ENCODE data around the gene PADI6.
"Not testable (repeated sequence)": the region's sequence is repeated elsewhere in the genome, so short reads cannot be mapped to it uniquely, and the experiment has no call there.

The PADI6 gene

DNA sequence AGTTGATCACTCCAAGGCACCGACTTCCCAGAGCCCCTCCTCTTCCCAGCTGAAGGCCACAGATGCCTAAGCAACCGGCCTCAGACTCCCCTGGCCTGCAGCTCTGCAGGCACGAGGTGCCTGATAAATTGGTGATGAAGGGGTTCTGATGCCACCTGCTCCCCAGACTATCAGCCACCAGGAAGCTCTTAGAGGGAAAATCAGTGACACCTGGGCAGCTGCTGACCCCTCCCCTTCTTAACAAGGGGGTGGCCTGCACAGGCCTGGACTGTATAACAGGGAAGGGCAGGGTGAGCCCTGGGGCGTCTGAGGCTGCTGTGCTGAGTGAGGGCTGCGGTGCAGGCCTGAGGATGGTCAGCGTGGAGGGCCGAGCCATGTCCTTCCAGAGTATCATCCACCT, at the start of gene PADI6:
Gene PADI6 (plus strand): TSS at position 301 of the 400 bp plus-strand sequence. CDS start 50 bp downstream, at position 351.
- no peak for DNase-seq (ENCODE audit: low spot score)

DNA sequence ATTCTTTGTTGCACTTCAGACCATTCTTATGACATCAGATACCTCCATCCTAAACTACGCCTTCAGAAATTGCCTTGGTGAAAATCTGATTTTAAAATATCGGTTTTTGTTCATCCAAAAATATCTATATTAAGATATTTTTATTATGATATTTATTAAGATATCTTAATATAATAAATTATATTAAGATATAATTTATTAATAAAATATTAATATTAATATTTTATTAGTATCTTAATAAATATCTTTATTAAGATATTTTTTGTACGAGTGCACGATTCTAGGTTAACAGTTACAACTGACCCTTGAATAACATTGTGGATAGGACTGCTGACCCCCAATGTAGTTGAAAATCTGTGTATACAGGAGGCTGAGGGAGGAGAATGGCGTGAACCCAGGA, 43.1 kb upstream of the PADI6 start:
- no peak for DNase-seq (ENCODE audit: low spot score)

DNA sequence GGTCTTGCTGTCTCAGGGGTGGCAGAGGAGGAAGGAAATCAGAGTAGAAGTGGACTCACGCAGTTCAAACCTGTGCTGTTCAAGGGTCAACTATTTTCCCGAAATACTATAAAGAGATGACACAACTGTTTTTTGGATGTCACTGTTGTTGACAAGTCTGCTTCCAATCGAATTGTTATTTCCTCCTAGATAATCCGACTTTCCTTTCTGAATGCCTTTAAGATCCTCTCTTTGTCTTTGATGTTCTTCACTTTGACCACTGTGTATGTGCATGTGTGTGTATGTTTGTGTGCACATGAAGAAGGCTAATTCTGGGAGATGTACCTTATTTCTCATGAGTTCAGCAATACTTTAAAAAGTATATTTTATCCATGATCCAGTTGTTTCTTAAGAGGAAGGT, 42.4 kb upstream of the PADI6 start:
- DNase-seq (ENCODE audit: low spot score), result no peak

DNA sequence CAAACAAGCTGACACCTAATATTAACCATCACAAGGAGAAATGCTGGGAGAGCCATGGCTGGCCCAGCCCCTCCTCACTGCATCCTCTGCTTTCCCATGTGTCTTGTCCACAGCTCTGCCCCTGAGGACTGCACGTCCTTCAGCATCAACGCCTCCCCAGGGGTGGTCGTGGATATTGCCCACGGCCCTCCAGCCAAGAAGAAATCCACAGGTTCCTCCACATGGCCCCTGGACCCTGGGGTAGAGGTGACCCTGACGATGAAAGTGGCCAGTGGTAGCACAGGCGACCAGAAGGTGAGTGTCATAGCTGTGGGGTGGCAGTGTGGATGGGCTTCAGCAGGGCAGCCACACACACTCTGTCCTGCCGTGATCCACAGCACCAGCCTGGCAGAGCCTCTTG, 41.1 kb upstream of the PADI6 start:
- no peak for DNase-seq (ENCODE audit: low spot score)

DNA sequence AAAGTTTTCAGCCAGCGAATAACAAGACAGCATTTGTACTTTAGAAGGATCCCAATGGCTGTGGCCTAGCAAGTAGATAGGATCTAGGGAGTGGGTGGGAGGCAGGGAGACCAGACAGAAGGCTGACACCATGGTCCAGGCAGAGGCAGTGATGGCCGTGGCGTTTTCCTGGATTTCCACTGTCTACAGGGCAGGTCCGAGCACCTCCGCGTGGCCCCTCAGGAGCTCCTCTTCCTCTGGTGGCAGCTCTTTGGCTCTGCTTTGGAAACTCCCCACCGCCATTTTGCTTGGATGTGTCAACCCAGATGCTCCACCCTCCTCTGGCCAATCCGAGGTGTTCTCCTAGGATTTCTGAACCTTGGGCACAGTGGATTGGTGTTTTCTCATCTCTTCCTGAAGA, 38.9 kb upstream of the PADI6 start:
- no peak for DNase-seq (ENCODE audit: low spot score)

DNA sequence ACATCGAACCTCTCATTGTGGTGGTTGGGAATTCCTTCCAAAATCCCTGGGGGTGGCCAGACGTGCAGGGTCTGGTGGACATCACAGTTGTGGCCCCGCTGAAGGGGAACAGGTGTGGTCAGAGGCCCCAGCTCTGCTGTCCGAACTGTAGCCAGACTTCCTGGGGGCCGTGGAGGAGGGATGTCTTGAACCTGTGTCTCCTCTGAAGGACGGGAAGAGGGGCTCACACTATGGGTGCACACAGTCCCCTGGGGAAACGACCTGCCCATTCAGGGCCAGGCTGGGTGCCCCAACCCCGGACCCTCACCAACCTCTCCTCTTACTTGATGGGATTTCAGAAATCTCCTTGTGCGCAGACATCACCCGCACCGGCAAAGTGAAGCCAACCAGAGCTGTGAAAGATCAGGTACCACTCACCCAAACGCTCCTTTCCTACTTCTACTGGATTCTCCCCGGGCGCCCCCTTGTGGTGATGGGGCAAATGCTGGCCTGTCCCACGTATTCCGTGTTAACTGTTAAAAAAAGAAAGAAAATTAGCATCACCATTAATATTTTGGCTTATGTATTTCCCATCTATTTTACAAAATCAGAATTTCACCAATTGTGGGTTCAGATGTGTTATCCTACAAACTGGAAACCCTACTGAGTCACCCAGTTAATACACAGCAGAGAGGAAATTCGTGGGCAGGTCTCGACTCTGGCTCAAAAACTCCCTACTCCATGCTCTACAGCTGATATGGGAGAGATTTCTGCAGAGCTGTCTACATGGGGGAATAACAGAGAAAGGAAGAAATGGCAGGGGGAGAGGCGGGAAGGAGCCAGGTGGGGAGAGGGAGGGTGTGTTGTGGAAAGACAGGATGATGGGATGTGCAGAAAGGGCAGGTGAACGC, 35.9 kb upstream of the PADI6 start:
- DNase-seq (ENCODE audit: low spot score), result peak; percentile 14

DNA sequence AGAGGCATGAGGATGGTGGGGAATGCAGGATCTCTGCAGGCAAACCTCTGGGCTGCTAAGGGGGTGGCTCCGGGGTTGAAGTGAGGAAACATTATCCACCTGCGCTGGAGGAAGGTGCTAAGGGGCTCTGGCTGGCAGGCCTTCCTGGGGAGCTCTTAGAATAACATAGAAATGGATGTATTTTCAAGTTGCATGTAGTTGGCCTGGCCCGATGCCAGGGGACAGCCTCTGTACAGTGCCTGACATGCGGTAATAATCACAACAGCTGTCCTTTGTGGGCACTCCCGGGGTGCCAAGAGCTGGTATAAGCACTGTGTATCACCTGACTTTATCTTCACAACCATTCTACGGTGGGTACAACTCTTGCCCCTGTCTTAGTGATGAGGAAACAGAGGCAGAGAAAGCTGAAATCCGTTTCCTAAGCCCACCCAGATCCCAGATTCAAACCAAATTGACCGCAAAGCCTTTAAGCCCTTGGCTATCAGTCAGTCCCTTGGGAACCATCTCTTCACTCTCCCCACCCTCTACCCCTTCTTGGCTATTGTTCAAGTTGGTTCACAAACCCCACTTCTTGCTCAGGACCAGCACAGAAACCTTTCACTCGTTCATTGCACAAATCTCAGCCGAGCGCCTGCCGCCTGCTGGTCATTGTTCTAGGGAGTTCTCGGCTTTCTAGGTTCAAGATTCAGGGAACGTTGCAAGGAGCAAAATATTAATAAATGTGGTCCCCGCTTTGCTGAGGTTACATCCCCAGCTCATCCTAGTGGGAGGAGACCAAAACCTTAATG, 33.1 kb upstream of the PADI6 start:
- DNase-seq (ENCODE audit: low spot score), result no peak

DNA sequence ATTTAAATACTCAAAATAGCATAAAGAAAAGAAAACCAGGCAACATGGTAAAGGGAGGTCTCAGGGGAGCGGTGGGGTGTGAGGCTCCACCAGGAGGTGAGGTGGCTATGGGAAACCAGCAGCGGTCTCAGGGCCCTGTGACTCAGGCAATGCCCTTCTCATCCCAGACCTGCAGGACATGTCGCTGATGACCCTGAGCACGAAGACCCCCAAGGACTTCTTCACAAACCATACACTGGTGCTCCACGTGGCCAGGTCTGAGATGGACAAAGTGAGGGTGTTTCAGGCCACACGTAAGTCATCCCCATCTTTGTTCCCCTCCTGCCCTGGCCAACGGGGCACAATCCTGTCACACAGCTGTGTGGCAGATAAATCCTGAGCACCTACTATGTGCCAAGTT, 32.5 kb upstream of the PADI6 start:
- no peak for DNase-seq (ENCODE audit: low spot score)

DNA sequence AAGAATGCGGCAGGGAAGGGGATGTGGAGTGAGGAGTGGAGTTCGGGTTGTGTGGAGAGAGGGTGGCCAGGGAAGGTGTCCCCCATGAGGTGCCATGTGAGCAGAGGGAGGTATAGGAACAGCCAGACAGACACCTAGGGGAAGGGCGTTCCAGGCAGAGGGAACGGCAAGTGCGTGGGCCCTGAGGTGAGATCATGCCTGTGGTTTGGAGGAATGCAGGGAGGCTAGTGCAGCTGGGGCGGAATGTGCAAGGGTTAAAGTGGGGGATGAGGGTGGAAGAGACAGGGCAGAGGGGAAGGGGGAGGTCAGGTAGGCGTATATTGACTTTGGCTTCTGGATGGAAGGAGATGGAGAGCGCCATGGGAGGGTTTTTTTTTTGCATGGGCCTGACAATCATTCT, 31.6 kb upstream of the PADI6 start:
- no peak for DNase-seq (ENCODE audit: low spot score)

DNA sequence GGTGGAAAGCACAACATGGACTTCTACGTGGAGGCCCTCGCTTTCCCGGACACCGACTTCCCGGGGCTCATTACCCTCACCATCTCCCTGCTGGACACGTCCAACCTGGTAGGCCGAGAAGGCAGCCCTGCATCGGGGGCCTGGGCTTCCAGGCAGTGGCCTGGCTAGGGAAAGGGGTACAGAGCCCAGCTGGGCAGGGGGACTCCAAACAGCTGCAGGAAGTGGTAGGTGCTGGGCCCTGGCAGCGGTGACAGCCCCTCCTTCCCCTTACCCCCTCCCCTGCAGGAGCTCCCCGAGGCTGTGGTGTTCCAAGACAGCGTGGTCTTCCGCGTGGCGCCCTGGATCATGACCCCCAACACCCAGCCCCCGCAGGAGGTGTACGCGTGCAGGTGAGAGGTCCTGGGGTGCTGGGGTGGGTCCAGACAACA, 30.0 kb upstream of the PADI6 start:
- DNase-seq (ENCODE audit: low spot score), result no peak

DNA sequence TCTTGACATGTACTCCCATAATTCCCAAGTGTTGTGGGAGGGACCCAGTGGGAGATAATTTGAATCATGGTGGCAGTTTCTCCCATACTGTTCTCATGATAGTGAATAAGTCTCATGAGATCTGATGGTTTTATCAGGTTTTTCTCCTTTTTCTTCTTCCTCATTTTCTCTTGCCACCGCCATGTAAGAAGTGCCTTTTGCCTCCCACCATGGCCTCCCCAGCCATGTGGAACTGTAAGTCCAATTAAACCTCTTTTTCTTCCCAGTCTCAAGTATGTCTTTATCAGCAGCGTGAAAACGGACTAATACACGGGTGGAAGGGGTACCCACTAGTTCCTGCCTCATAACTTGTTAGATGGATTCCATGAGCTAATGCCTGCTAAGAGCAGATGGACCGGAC, 26.5 kb upstream of the PADI6 start:
- DNase-seq (ENCODE audit: low spot score), result not testable (repeated sequence)

DNA sequence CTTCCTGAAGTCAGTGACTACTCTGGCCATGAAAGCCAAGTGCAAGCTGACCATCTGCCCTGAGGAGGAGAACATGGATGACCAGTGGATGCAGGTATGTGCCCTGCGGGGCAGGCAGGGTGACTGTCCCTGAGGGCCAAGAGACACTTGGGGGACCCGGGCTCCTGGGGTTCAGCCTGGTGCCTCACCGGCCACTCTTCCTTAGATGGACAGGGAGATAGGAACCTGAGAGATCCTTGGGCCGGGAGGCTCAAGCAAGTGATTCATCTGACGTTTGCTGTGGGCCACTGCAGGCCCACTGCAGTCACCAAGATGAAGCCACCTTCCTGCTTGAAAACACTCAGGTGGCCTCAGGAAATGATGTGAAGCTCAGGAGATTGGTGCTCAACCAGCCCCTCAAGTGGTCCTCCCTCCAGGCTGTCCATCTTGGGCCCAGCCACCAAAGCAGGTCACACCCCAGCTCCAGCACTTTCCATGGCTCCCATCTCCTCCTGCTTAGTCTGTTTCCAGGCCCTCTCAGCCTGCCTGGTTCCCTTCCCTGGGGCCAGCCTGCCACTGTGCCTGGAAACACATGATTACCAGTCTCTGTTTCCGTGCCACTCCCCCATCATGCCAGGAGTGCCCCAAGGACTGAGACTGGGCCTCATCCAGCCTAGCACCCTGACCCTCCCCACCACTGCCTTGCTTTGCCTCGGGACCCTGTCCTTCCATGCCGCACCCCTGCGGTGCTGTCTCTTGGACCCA, 25.8 kb upstream of the PADI6 start:
- DNase-seq (ENCODE audit: low spot score), result no peak

DNA sequence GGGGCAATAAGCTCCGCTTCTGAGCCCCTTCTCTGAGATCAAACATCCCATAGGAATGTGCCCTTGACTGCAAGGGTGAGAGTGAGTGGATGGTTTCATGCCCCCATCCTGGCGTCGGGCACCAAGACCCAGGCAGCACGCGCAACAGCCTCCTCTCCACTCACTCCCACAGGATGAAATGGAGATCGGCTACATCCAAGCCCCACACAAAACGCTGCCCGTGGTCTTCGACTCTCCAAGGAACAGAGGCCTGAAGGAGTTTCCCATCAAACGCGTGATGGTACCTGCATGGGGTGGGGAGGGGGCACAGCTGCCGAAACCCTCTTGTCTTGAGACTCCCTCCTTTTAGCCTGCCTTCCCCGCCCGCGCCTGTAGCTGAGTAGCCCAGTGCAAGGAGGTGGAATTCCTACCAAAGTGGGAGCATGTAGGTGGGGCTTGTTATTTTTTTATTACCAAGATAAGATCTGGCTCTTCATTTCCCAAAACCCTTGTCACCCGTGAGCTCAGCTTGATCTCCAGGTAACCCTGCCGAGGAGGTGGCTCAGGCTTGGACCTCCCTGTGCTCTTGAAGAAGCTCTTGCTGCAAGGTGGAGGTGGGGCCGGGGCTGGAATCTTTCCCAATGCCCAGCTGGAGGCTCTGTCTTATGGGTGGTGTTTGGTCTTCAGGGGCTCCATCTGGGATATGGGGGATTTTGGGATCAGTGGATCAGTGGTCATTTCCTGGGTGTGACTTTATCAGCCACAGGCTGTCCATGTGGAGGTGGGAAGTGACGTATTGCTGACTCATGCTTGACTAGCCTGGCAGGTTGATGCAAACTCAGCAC, 24.0 kb upstream of the PADI6 start:
- DNase-seq (ENCODE audit: low spot score), result no peak

DNA sequence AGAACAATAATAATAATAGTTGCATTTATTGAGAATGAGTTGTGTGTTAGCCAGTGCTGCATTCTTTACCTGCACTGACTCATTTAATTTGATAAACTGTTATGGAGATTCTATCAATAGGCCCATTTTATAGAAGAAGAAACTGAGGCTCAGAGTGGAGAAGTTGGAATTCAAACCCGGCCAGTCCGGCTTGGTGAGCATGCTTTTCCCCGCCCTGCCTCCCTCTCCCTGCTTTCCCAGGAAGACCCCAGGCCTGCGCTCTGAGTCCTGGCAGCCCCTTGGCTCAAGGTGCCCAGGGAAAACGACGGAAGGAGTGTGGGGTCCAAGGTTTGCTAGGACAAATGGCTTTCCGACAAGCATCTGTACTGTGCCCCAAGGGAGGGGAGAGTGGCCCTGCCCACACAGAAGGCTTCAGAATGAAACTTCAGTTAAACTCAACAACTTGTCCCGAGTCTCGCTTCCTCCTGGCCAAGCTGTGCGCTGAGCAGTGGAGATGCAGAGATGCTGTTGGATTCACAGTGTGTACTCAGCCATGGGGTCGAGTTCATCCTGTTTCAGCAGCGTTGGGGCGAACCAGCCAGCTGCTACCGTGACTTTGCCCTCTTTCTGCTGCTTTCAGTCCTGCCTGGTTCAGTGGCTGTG, 23.3 kb upstream of the PADI6 start:
- DNase-seq (ENCODE audit: low spot score), result no peak

DNA sequence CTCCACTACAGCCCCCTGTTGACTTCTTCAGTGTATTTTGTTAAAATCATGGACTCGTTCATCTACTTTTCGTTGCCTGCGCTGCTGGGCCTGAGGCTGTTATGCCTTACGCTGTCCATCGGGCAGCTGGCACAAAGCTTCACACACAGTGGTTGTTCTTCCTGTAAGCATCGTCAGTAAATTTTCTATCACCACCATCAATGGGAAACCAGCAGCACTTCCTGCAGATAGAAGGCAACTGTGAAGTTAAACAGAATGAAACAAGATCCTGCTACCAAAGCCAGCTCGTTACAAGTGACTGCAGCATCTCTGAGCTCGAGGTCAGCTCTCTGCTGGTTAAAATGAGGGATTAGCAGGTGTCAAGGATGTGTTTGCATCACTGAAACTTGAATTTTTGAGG, 21.9 kb upstream of the PADI6 start:
- no peak for DNase-seq (ENCODE audit: low spot score)

DNA sequence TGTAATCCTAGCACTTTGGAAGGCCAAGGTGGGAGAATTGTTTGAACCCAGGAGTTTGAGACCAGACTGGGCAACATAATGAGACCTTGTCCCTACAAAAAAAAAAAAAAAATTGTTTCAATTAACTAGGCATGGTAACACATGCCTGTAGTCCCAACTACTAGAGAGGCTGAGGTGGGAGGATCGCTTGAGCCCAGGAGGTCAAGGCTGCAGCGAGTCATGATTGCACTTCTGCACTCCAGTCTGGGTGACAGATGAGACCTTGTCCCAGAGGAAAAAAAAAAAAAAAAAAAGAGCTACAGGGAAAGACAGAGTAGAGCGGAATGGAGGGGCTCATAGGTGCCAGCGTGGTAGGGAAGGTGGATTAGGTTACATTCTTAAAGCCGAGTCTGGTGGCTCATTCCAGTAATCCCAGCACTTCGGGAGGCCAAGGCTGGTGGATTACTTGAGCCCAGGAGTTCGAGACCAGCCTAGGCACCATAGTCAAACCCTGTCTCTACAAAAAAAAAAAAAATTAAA, 21.0 kb upstream of the PADI6 start:
- no peak for DNase-seq (ENCODE audit: low spot score)

DNA sequence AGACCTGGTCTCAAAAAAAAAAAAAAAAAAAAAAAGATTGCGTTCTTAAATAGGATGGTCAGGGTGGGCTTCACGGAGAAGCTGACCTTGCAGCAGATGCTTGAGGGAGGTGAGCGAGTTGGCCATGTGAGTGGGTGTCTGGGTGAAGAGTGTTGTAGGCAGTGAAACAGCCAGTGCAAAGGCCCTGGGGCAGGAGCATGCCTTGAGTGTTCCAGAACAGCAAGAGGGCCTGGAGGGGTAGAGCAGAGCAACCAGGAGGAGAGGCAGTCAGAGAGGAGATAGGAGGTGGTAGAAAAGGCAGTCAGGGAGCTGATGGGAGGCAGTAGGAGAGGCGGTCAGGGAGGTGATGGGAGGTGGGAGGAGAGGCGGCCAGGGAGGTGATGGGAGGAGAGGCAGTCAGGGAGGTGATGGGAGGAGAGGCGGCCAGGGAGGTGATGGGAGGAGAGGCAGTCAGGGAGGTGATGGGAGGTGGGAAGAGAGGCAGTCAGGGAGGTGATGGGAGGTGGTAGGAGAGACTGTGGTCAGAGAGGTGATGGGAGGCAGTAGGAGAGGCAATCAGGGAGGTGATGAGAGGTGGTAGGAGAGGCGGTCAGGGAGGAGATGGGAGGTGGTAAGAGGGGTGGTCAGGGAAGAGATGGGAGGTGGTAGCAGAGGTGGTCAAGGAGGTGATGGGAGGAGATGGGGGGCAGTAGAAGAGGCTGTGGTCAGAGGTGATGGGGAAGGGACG, 20.2 kb upstream of the PADI6 start:
- DNase-seq (ENCODE audit: low spot score), result no peak

DNA sequence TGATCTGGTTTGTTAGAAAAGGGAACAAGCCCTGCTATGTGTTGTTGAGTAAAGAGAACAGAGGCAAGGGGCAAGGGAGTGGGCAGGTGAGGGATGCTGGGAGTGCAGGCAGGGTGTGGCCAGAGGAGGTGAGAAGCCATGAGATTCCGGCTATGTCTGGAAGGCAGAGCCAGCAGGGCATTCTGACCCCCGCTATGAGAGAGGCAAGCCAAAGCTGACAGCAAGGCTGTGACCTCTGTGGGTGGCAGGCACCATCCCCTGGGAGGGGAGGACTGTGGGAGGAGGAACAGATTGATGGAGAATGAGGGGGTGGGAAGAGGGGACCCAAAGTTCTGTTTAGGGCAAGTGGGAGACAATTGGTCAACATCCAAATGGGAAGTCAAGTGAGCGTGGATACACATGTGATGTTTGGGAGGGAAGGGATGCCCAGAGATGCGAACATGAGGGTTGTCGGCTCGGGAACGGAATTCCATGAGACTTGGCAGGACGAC, 19.5 kb upstream of the PADI6 start:
- no peak for DNase-seq (ENCODE audit: low spot score)

DNA sequence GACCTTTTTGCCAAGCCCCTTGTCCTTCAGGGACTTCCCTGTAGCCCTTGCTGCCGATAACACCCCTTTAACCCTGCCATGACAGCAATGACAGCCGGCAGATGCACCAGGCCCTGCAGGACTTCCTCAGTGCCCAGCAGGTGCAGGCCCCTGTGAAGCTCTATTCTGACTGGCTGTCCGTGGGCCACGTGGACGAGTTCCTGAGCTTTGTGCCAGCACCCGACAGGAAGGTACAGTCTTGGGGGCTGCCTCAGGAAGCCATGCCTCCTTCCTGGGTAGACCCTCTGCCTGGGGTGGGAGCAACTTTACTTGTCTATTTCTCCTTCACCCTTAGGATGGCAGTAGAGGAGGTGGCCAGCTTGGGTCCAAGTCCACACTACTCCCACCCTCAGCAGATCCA, 16.1 kb upstream of the PADI6 start:
- no peak for DNase-seq (ENCODE audit: low spot score)

DNA sequence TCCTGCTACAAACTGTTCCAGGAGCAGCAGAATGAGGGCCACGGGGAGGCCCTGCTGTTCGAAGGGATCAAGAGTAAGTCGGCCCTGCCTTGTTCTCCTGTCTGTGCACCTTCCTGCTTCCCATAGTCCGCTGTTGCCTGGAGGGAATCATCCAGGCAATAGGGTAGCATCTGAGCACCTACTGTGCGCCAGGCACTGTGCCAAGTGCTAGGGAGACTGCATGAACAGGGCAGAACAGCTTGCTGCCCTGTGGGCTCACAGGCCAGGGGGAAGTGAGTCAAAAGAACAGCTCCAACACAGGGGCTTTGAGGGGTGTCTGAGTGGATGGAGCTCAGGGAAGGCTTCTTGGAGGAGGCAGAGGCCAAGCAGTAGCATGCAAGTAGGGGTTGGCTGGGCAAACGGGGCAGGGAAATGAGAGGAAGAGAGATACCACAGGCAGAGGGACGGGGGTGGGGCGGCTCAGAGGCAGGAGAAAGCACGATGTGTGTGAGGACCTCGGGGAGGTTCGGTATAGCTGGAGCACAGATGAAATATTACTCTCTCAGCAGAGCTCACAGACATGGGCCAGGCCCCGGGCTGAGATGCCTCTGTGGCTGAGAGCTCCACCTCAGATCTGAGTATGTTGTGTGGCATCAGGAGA, 15.5 kb upstream of the PADI6 start:
- DNase-seq (ENCODE audit: low spot score), result no peak
